ENCODE data around the gene KRTAP20-4.

Gene KRTAP20-4

DNA sequence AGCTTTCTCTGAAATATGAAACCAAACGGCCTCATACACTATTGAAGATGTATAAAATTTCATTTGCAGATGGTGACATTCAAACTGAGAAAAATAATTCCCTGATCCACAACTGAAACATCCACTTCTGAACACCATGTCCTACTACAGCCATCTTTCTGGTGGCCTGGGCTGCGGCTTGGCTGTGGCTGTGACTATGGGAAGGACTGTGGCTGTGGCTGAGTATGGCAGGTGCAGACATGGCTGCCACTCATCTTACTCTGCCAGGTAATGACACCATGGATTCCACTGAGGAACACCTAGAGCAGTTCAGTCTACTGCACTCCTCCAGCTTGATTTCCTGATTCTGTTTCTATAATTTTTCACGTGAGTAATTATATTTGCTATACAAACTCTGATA lies at the start of gene KRTAP20-4:
KRTAP20-4 (plus strand) TSS at position 106 of the 400 bp plus-strand sequence.
- no peak for DNase-seq (ENCODE audit: extremely low read depth in 1 of 2, low read depth in 1 of 2)

DNA sequence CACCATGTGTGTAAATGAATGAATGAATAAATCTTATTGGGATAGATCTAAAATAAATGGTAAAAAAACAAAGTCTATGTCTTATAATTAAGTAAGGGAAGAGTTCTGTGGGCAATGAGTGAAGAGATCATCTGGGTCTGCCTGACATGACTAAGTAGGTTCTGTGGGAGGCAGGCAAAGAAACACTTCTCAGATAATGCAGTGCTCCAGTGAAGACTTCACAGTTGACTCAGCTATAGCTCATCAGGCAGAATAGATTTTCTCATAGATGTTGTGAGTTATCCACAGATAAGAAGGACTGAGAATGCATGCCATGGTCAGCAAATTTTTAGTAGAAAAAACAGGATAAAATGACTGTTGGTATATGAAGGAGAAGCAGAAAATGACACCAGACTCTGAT lies 42.7 kb upstream of the KRTAP20-4 start:
- no peak for DNase-seq (ENCODE audit: extremely low read depth in 1 of 2, low read depth in 1 of 2)

DNA sequence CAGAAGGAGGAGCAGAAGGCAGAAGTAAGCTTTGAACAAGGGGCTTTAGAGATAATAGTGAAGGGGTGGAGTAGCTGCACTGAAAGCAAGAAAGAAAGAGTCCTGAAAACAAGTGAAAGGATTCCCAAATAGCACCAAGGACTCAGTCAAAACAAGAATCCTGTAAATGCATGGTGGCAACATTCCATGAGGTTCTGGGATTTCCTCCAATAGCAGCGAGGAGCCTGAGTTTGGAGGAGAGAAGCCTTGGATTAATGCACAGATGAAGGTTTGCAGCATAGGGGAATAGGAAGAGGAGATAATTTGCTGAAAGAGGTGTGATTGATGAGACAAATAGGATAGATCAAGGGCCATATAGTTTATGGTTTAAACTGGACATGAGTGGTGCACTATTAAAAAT lies 41.1 kb upstream of the KRTAP20-4 start:
- no peak for DNase-seq (ENCODE audit: extremely low read depth in 1 of 2, low read depth in 1 of 2)

DNA sequence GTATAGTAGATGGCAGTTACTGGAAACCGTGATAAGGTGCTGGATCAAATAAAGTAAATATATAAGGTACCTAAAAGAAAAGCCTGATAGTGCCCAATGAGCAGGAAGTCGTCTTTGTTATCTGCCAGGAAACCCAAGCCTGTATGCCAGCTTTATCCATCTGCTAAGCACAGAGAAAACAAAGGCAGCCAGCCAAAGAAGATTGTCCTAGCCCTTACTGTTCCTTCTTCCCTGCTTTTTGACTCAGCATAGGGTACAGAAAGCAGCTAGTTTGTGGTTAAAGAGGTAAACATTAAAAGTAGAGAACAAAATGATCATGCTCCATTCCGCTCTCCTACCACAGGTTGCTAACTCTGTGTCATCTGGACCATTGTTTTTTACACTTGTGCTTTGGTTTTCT lies 40.3 kb upstream of the KRTAP20-4 start:
- DNase-seq (ENCODE audit: extremely low read depth in 1 of 2, low read depth in 1 of 2): no peak

DNA sequence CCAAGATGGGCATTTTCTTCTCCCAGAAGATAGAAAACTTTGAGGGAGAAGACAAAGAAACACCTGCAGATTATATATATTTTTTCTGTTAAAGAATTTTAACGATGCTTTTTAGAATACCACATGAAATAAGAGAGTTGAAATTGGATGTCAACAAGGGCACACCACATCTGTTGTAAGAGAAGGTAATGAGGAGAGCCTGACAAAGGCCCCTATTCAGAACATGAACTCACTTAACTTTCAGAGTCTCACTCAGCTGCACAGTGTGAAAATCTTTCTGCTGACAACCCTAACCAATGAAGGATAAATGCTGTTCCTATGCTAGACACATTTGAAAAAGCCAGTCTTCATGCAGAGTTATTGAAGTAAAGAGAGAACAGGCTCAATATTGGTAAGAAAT lies 37.6 kb upstream of the KRTAP20-4 start:
- DNase-seq (ENCODE audit: extremely low read depth in 1 of 2, low read depth in 1 of 2): no peak

DNA sequence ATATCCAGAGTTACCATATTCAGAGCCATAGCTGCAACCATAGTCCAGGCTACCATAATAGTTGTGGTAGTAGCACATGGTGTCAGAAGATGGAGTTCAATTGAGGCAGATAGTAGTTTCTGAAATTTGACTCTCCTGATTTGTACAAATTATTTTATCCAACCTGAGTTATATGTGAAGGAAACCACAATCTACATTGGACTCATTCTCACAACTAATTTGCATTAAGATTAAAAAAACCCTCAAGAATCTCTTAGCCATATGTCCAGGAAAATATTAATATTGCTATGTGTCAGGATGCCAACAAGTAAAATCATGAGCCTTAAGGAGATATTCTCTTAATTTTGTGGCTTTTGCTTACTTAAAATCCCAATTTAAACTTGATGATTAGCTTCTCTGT lies 30.1 kb upstream of the KRTAP20-4 start, which contains the start of gene KRTAP22-2:
KRTAP22-2 (minus strand) TSS at position 101 of the 400 bp plus-strand sequence.
- no peak for DNase-seq (ENCODE audit: extremely low read depth in 1 of 2, low read depth in 1 of 2)

DNA sequence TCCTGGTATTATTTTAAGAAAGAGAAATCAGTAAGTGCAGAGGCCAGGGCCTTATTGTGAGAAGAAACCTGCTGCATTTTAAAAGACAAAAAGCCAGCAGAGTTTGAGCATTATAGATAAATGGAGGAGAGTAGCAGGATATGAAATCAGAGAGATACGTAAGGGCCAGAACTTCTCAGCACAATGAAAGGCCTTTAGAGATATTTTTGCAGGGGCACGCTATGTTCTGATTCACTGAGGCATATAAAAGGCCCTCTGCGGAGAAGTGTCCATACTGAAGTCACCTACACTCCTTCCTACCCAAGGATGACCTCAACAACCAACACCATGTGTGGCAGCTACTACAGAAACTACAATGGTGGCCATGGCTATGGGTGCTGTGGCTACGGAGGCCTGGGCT lies 28.3 kb upstream of the KRTAP20-4 start, which contains the start of gene KRTAP6-3:
KRTAP6-3 (plus strand) TSS at position 301 of the 400 bp plus-strand sequence; CDS start at position 307, 6 bp downstream.
- DNase-seq (ENCODE audit: extremely low read depth in 1 of 2, low read depth in 1 of 2): no peak

DNA sequence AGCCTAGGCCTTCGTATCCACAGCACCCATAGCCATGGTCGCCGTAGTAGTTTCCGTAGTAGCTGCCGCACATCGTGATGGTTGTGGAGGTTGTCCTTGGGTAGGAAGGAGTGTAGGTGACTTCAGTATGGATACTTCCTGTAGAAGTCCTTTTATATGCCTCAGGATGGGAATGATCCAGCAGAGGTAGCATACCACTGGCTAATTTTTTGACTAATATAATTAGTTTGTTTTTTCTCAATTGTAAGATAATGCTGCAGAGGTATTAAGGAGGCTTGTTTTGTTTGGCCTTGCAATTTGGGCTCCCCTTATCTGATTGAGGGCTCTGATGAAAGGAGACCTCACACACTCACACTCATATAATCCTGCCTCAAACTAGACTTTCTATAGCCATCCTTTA lies 21.6 kb upstream of the KRTAP20-4 start, which contains the start of gene KRTAP6-2:
KRTAP6-2 (minus strand) TSS at position 101 of the 400 bp plus-strand sequence; CDS start at position 73, 28 bp downstream.
- DNase-seq (ENCODE audit: extremely low read depth in 1 of 2, low read depth in 1 of 2): no peak

DNA sequence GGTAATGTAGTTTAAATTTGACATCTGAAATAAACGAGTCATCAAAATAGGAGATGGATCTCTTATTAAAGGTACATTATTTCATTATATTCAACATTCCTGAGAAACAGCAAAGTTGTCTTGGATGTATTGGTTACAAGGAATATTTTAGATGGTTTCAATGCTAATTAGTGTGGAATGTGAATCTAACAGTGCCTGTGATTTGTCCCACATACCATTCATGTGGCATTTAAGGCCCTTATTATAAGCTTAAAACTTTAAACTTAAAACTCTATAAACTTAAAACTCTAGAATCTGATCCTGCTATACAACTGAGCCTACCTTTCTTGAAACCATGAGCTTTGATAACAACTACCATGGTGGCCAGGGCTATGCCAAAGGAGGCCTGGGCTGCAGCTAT lies 19.6 kb upstream of the KRTAP20-4 start, which contains the start of gene KRTAP22-1:
KRTAP22-1 (plus strand) TSS at position 301 of the 400 bp plus-strand sequence.
- no peak for DNase-seq (ENCODE audit: extremely low read depth in 1 of 2, low read depth in 1 of 2)

DNA sequence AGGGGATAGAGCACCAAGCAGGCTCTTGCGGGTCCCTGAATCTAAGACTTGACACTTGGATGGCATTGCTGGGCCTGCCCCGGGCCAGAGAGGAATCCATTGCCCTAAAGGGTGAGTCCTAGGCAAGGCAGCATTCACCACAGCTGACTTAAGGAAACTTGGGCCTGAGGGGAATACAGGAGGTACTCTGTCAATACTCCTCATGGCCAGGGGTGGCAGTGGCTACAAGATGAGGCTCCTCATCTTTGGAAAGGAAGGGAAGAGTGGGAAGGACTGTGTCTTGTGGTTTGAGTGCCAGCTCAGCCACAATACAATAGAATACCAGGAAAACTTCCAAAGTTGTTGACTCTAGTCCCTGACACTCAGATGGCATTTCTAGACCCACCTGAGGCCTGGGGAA lies 14.5 kb upstream of the KRTAP20-4 start:
- DNase-seq (ENCODE audit: extremely low read depth in 1 of 2, low read depth in 1 of 2): no peak

DNA sequence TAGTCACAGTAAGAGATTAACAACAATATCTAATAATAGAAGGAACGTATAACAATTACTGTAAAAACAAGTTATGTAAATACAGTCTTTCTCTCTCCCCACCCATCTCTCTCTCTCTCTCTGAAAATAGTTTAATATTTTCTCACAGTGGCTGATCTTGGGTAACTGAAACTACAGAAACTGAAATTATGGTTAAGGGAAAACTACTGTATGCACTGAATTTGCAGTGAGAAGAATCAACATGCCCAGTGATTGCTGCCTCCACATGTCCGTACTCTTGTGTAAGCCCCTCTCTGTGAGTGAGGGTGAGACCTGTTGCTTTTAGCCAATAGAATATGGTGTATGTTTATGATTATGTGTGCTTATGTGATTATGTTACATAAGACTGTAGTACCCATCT lies 8.3 kb upstream of the KRTAP20-4 start:
- no peak for DNase-seq (ENCODE audit: extremely low read depth in 1 of 2, low read depth in 1 of 2)

DNA sequence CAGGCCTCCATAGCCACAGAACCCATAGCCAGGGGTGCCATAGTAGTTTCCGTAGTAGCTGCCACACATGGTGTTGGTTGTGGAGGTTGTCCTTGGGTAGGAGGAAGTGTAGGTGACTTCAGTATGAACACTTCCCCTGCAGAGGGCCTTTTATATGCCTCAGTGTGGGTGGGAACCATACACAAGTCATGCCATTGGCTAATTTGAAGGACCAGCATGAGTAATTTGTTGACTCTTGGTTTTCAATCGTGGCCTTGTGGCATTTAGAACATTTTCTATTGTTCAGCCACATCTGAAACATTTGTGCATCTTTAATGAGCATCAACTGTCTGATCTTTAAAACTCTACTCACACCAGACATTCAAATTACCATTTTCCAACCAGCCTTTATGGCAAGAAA lies 6.6 kb upstream of the KRTAP20-4 start, which contains the start of gene KRTAP6-1:
KRTAP6-1 (minus strand) TSS at position 95 of the 400 bp plus-strand sequence; CDS start at position 69, 26 bp downstream.
- DNase-seq (ENCODE audit: extremely low read depth in 1 of 2, low read depth in 1 of 2): no peak

DNA sequence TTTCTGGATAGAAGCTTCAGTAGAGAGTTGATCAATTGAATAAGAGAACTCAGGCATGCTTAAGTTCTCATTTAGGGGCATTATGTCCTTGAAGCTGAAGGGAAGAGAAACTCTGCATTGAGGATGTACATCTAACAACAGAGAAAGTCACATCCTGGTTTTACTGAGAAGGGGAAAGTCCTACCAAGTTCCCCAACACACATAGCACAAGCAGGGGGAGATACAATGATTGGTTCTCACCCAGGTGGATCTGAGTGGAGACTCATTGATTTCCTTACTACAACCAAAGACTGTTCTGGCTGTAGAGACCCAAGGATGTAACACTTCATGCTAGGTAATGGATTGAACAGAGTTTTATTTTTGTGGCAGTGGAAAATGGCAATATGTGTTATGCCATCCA lies 5.2 kb upstream of the KRTAP20-4 start:
- DNase-seq (ENCODE audit: extremely low read depth in 1 of 2, low read depth in 1 of 2): no peak

DNA sequence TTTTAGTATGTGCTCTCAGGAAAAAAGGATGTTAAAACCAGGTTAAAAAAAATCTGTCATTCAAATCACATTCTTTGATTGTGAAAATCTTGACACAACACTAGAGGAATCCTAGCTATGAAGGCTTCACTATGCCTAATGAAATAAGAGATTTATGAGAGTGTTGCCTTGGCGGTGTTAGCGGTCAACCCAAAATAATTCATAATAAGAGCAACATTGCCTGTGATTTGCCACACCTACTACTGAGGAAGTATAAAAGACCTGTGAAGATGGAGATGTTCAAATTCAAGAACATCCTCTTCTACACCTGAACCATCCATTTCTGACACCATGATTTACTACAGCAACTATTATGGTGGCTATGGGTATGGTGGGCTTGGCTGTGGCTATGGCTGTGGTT lies 4.3 kb upstream of the KRTAP20-4 start, which contains the start of gene KRTAP20-1:
KRTAP20-1 (plus strand) TSS at position 301 of the 400 bp plus-strand sequence; CDS start at position 331, 30 bp downstream.
- no peak for DNase-seq (ENCODE audit: extremely low read depth in 1 of 2, low read depth in 1 of 2)

DNA sequence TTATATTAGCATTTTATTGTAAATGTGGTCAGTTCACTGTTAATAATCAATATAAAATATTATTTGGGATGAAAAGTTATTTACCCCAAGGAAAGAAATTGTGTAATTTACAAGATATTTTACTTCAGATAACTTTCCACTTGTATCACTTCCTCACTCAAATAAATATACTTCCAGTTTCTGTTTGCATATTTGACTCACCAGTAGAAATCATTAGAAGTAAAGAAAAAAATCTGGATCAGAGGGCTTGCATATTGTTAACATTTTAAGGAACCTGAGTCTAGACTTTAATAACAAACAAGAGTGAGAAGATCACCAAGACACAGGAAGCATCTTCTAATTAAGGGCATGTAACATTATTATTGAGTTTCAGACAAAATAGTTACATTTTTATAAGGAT lies 347 bp upstream of the KRTAP20-4 start:
- no peak for DNase-seq (ENCODE audit: extremely low read depth in 1 of 2, low read depth in 1 of 2)

DNA sequence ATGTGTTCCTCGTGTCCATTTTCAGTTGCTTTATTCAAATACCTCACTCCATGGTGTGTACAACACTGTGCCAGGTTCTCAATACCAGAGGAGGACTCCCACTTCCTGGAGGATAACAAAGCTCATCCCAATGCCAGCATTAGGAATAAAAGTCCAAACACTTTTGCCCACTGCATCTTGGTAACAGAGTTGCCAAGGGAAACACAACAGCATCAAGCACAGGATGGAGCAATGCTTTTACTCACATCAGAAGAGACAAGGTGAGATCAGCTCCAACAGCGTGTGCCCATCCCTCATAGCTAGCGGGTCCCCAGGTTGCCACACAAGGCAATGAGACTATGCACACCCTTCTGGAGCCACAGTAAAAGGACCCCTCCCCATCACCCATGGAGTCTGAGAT lies 2.9 kb downstream of the KRTAP20-4 start:
- DNase-seq (ENCODE audit: extremely low read depth in 1 of 2, low read depth in 1 of 2): no peak

DNA sequence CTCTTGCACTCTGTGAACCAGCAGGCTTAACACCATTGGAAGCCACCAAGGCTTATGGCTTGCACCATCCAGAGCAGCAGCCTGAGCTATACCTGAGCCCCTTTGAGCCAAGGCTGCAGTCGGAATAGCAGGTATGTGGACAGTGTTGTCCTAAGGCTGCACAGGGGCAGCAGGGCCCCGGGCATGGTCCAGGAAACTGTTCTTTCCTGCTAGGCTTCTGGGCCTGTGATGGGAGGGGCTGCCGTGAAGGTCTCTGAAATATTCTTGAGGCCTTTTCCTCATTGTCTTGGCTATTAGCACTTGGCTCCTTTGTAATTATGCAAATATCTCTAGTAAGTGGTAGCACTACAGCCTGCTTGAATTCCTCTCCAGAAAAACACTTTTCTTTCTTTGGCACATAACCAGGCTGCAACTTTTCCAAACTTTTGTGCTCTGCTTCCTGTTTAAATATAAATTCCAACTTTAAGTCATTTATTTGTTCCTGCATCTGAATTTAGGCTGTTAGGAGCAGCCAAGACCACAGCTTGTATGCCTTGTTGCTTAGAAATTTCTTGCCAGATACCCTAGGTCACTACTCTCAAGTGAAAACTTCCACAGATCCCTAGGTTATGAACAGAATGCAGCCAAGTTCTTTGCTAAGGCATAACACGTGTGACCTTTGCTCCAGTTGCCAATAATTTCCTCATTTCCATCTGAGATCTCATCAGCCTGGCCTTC lies 5.2 kb downstream of the KRTAP20-4 start:
- no peak for DNase-seq (ENCODE audit: extremely low read depth in 1 of 2, low read depth in 1 of 2)

DNA sequence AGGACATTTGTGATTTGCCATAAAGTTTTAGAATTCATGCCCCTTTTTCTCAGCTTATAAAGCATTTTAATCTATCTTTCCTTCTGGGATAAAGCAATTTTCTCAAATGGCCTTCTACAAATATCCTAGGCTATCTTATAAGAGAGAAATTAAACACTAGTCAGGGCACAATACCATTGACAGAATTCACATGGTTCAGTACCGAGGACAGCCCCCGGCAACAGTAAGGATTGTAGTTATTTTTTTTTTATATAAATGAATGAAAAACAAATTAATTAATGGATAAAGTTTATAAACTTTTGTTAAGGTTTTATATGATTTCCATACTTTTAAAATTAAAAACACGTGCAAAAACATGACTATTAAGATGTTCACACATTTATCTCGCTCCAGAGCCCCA lies 7.7 kb downstream of the KRTAP20-4 start:
- no peak for DNase-seq (ENCODE audit: extremely low read depth in 1 of 2, low read depth in 1 of 2)

DNA sequence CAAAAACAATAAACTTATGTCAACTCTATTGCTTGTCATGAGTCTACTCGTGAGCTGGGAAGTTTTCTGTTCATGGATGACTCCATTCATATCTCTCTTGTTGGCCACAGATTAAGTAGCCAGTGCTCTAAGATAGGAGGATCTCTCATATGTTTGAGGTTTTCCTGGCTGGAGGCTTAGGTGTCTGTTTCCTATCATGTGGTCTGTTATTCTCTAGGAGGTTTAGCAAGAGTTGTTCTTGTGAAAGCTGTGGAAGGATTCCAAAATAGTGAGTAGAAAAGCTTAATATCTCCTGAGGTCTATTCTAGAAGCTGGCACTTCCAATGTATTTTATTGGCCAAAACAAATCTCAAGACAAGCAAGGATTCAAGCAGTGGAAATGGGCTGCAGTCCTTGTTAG lies 8.8 kb downstream of the KRTAP20-4 start:
- DNase-seq (ENCODE audit: extremely low read depth in 1 of 2, low read depth in 1 of 2): no peak

DNA sequence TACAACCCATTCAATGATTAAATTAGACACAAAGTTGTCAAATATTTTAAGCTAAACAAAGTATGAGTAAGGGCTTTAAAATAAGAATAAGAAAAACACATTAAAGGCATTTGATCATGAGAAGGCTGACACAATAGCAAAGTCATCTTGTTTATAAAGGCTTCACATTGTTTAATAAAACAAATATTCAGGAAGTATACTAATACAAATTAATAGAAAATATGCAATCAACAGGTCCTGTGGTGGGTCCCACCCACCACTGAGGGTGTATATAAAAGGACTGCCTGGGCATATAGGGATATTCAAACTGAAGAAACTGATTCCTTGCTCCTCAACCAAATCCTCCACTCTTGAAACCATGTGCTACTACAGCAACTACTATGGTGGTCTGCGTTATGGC lies 14.5 kb downstream of the KRTAP20-4 start, which contains the start of gene KRTAP20-2:
KRTAP20-2 (plus strand) TSS at position 301 of the 400 bp plus-strand sequence; CDS start at position 359, 58 bp downstream.
- DNase-seq (ENCODE audit: extremely low read depth in 1 of 2, low read depth in 1 of 2): no peak

DNA sequence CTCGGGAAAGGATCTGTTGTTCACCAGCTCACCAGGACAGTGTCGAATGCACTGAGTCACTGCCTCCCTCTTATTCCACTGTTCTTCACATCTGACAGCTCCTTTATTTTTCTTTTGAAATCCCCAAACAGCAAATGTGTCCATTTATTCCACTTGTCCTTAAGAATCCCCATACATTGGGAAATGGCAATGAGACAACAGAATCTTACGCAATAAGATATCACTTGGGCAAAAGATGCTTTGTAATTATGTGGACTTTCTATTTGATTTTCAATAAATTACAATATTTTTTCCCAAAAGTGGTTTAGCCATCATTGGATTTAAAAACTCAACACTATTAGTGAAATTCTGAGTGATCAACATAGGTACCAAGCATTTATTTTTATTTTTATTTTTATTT lies 18.3 kb downstream of the KRTAP20-4 start:
- no peak for DNase-seq (ENCODE audit: extremely low read depth in 1 of 2, low read depth in 1 of 2)

DNA sequence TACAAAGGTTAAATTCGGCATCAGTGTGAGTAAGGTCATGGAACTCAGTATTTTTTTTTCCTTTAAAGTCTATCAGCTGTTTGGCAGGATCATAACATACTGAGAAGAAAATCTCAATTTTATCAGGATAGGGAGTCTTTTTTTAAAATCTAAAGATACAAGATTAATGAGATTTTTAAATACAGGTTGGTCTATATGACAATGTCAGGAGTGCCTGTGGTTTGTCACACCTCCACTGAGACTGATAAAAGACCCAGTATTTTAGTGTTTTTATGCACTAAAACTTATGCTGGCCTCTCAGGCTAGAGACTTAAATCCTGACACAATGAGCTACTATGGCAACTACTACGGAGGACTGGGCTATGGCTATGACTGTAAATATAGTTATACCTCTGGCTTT lies 22.1 kb downstream of the KRTAP20-4 start, which contains the start of gene KRTAP20-3:
KRTAP20-3 (plus strand) TSS at position 301 of the 400 bp plus-strand sequence.
- DNase-seq (ENCODE audit: extremely low read depth in 1 of 2, low read depth in 1 of 2): no peak
